GM12878 (cell line): Measurements from ENCODE around the gene HOXD11. TPM values are rescaled to one million over a fixed set of nuclear protein-coding genes. Genes with fewer than 3 reads are reported as not detected.

Source experiments
- ATAC-seq: fragments of 200-7000 bp; cut with Tn5 transposase; 3 replicates; pipeline ENCODE4 v1.9.1; 2020; ENCODE audit warnings: mild to moderate bottlenecking, moderate library complexity
- BruUV-seq: library from RNA; stranded (reverse); fragments of 400-500 nt; replicated peaks from 2 replicates; lab custom pipeline; 2021; lab: Mats Ljungman, UMichigan
- CTCF ChIA-PET: fragments of 300-600 bp; sonication (Branson Sonifier 250); formaldehyde crosslinking; extraction: SDS; loops from one replicate; lab custom pipeline; 2021; ENCODE audit warnings: inconsistent platforms; lab: Yijun Ruan, JAX
- POLR2A ChIA-PET: fragments of 350-600 bp; formaldehyde crosslinking; extraction: SDS; loops from one replicate; lab custom pipeline; 2021; ENCODE audit warnings: inconsistent platforms; lab: Charles Lee
- RAD21 ChIA-PET: fragments of 300-600 bp; sonication (Branson Sonifier 250); formaldehyde crosslinking; loops from one replicate; lab custom pipeline; 2023; ENCODE audit warnings: antibody characterized with exemption; ENCODE audit not compliant: unreplicated experiment; lab: Charles Lee
- SMC1A ChIA-PET: fragments of 300-600 bp; sonication (Branson Sonifier 250); formaldehyde crosslinking; loops from one replicate; lab custom pipeline; 2023; ENCODE audit not compliant: unreplicated experiment, uncharacterized antibody; lab: Charles Lee
- DNase-seq: peaks from one replicate; pipeline ENCODE4 v3.0.0-alpha.2; 2011; ENCODE audit warnings: low read depth, low spot score
- FAIRE-seq: peaks from 3 replicates; lab custom pipeline; 2011; peaks lifted over from hg19 to GRCh38; lab: Jason Lieb, UNC
- H2AFZ ChIP-seq: 2 replicates; pipeline ENCODE4 v1.6.0; 2011; ENCODE audit warnings: low read depth, low read length, control low read depth; ENCODE audit not compliant: control insufficient read depth
- H3K27ac ChIP-seq: 2 replicates; pipeline ENCODE4 v1.5.1; 2011; ENCODE audit warnings: control low read depth; ENCODE audit not compliant: control insufficient read depth, insufficient read depth
- H3K27me3 ChIP-seq, 2 experiments: replicated peaks in 1 of 2; 2 replicates each; pipeline versions ENCODE4 v1.6.0 to v1.6.1; 2011; ENCODE audit warnings: low read length in 1 of 2; ENCODE audit not compliant: control insufficient read depth in 2 of 2, insufficient read depth in 2 of 2
- H3K36me3 ChIP-seq, 2 experiments: 2 replicates each; pipeline ENCODE4 v1.5.1; 2011; ENCODE audit warnings: low read length in 1 of 2; ENCODE audit not compliant: control insufficient read depth in 2 of 2, insufficient read depth in 2 of 2
- H3K4me1 ChIP-seq: 2 replicates; pipeline ENCODE4 v1.6.1; 2011; ENCODE audit warnings: mild to moderate bottlenecking, low read length, moderate library complexity, mixed read lengths; ENCODE audit not compliant: control insufficient read depth, insufficient read depth
- H3K4me2 ChIP-seq: 2 replicates; pipeline ENCODE4 v1.6.0; 2011; ENCODE audit warnings: control low read depth; ENCODE audit not compliant: control insufficient read depth, insufficient read depth
- H3K4me3 ChIP-seq: fragments of 200-600 bp; sonication (generic); 2 replicates; pipeline ENCODE4 v1.5.1; 2016
- H3K79me2 ChIP-seq: 2 replicates; pipeline ENCODE4 v1.6.0; 2011; ENCODE audit warnings: low read length; ENCODE audit not compliant: control insufficient read depth, insufficient read depth
- H3K9ac ChIP-seq: 2 replicates; pipeline ENCODE4 v1.8.0; 2011; ENCODE audit warnings: low read length, control low read depth, mixed read lengths; ENCODE audit not compliant: control insufficient read depth, insufficient read depth
- H3K9me3 ChIP-seq: replicated peaks from 3 replicates; pipeline ENCODE4 v1.5.1; 2011; ENCODE audit warnings: mild to moderate bottlenecking, low read length; ENCODE audit not compliant: control insufficient read depth, insufficient read depth
- H4K20me1 ChIP-seq: 2 replicates; pipeline ENCODE4 v1.6.0; 2011; ENCODE audit not compliant: control insufficient read depth, insufficient read depth
- ASH2L ChIP-seq: fragments of 300-600, 200-600 bp; sonication (generic); IDR thresholded peaks from 2 replicates; pipeline ENCODE4 v1.6.1; 2017; ENCODE audit warnings: low read depth, mild to moderate bottlenecking, borderline replicate concordance
- BRCA1 ChIP-seq: IDR thresholded peaks from 2 replicates; pipeline ENCODE4 v1.6.1; 2011; ENCODE audit warnings: low read depth, low read length, improper control_type of control experiment
- KLF5 ChIP-seq: fragments of 450-650 bp; IDR thresholded peaks from 2 replicates; pipeline ENCODE4 v1.6.1; 2014; ENCODE audit warnings: mild to moderate bottlenecking; ENCODE audit not compliant: partially characterized antibody
- RAD51 ChIP-seq: fragments of 450-650 bp; IDR thresholded peaks from 2 replicates; pipeline ENCODE4 v1.6.1; 2016; ENCODE audit warnings: moderate library complexity, mild to moderate bottlenecking, inconsistent platforms
- TARDBP ChIP-seq: IDR thresholded peaks from 2 replicates; pipeline ENCODE4 v1.6.1; 2016; ENCODE audit warnings: borderline replicate concordance
- TBL1XR1 ChIP-seq: IDR thresholded peaks from 2 replicates; pipeline ENCODE4 v1.6.1; 2012; ENCODE audit warnings: low read depth, low read length, improper control_type of control experiment
- whole genome bisulfite sequencing: methylation state at CpG from one replicate; pipeline ENCODE4 v1.1.6; 2016; ENCODE audit warnings: low lambda C conversion rate; ENCODE audit not compliant: insufficient replicate concordance, insufficient coverage; ENCODE audit errors: missing lambda C conversion rate; 5-methylcytosine and 5-hydroxymethylcytosine counted together
- in situ Hi-C: fragments of 300-500 bp; cut with MboI; formaldehyde crosslinking; loops from 9 replicates; pipeline ENCODE4 v1.14.3; 2018; ENCODE audit warnings: mixed read lengths
- intact Hi-C: fragments of 100-400 bp; cut with micrococcal nuclease; formaldehyde crosslinking; loops from one replicate; pipeline ENCODE4 v1.14.2; 2022; ENCODE audit not compliant: unreplicated experiment
- polyA plus RNA-seq, 11 experiments: library from polyadenylated mRNA; depleted of rRNA in 4 of 11; unstranded in 6 of 11; stranded (reverse) in 5 of 11; fragments of >200 nt; fragmentation: Nextera tagmentation in 4 of 11; fragmentation: Illumina TruSeq in 1 of 11; extraction: Ambion mirVana in 4 of 11; extraction: Trizol in 1 of 11; gene quantifications; 1 replicate in 1 of 11; 2 replicates in 10 of 11; pipeline versions ENCODE4 v1.2.1 to v1.2.3, GENCODE V29; 2011 to 2016; ENCODE audit warnings: inconsistent platforms in 2 of 11, missing spikeins in 2 of 11, low read depth in 1 of 11
- total RNA-seq, 4 experiments: library from RNA; depleted of rRNA in 3 of 4; stranded (reverse); fragments of >200 nt in 3 of 4; fragmentation: Illumina TruSeq in 1 of 4; extraction: Trizol in 1 of 4; gene quantifications; 2 replicates each; pipeline versions ENCODE4 v1.2.1 to v1.2.3, GENCODE V29; 2013 to 2021
- TF ChIP-seq, protein P1 (sequence below): fragments of 450-650 bp; IDR thresholded peaks from 2 replicates; pipeline ENCODE4 v1.6.1; 2017; ENCODE audit warnings: mild to moderate bottlenecking, low read depth, inconsistent platforms; ENCODE audit not compliant: poor library complexity, severe bottlenecking
- TF ChIP-seq, protein P2 (sequence below): fragments of 450-650 bp; IDR thresholded peaks from 2 replicates; pipeline ENCODE4 v1.6.1; 2014; ENCODE audit warnings: mild to moderate bottlenecking

The HOXD11 gene
- total and polyA plus RNA-seq, 10 of the 15 experiments (the other 5 are each of a cell fraction or from before 2014, with no cell fraction given): not detected

DNA sequence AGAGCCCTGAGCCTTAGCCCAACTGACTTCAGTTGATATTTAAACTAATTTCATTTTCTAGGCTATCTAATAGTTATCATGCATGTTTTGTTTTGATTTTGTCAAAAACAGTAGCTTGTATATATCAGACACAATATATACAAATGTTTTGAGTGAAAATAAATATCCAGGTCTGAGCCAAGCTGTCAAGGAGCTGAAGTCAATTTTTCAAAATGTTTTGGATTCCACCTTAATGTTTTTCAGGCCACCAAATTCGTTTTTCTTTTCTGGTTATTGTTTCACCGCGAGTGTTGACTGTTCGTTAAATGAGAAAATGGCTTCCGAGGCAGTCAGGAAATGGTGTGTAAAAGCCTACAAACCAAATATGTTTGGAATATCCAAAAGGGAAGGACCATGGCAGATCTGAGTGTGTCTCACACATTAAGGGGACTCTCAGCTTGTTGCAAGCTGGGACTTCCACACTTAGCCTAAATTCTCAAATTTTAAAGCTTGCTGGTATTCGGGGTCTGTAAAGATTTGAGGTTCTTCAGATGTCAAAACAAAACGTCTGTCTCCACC lies 4.7 kb upstream of the HOXD11 start:
- H3K4me1 ChIP-seq: no peaks in the 10 kb centered on the region
- ATAC-seq (no peak), DNase-seq (no peak), FAIRE-seq (no peak)
- H3K27ac ChIP-seq: no peak overlapping the region
- peaks cover 3% of the 10 kb centered on the region; the same call in 1 of the 3 replicates for H3K9me3 ChIP-seq
- SMC1A ChIA-PET: interaction anchor here (0.6 to 0.9 kb wide), 2 partner anchors 89 to 412 kb away, joined by 3 to 4 read pairs; no protein-coding TSS in a partner anchor
- CTCF ChIA-PET: interaction anchor here (1.0 to 2.6 kb wide), 5 partner anchors 8 to 412 kb away, joined by 3 to 11 read pairs (median 3); no protein-coding TSS in a partner anchor
- no peak for TF ChIP-seq TBL1XR1
- TF ChIP-seq TARDBP: no peak
- TF ChIP-seq, protein P1, sequence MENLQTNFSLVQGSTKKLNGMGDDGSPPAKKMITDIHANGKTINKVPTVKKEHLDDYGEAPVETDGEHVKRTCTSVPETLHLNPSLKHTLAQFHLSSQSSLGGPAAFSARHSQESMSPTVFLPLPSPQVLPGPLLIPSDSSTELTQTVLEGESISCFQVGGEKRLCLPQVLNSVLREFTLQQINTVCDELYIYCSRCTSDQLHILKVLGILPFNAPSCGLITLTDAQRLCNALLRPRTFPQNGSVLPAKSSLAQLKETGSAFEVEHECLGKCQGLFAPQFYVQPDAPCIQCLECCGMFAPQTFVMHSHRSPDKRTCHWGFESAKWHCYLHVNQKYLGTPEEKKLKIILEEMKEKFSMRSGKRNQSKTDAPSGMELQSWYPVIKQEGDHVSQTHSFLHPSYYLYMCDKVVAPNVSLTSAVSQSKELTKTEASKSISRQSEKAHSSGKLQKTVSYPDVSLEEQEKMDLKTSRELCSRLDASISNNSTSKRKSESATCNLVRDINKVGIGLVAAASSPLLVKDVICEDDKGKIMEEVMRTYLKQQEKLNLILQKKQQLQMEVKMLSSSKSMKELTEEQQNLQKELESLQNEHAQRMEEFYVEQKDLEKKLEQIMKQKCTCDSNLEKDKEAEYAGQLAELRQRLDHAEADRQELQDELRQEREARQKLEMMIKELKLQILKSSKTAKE: no peak
- TF ChIP-seq BRCA1: no peak
- TF ChIP-seq KLF5: no peak
- TF ChIP-seq, protein P2, sequence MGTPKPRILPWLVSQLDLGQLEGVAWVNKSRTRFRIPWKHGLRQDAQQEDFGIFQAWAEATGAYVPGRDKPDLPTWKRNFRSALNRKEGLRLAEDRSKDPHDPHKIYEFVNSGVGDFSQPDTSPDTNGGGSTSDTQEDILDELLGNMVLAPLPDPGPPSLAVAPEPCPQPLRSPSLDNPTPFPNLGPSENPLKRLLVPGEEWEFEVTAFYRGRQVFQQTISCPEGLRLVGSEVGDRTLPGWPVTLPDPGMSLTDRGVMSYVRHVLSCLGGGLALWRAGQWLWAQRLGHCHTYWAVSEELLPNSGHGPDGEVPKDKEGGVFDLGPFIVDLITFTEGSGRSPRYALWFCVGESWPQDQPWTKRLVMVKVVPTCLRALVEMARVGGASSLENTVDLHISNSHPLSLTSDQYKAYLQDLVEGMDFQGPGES: no peak
- no peak for TF ChIP-seq ASH2L
- TF ChIP-seq RAD51: no peak
- peaks cover 18 to 48% of the 10 kb centered on the region in 2 experiments for H3K27me3 ChIP-seq
- no peak overlapping the region for H3K9ac ChIP-seq
- intact Hi-C loops: no loop called here
- no peak overlapping the region for H3K4me3 ChIP-seq
- BruUV-seq: no TSS peak
- no peak overlapping the region for H3K4me2 ChIP-seq
- H2AFZ ChIP-seq: no peak overlapping the region
- POLR2A ChIA-PET: no interaction called here
- H4K20me1 ChIP-seq: no peaks in the 10 kb centered on the region
- RAD21 ChIA-PET: no interaction called here
- in situ Hi-C loops: no loop called here
- H3K36me3 ChIP-seq: no peaks in the 10 kb centered on the region
- no peaks in the 10 kb centered on the region for H3K79me2 ChIP-seq
- 31% methylated on average over 7 of the region's 7 CpGs for WGBS
